ENCODE data around the gene WFDC8.

The WFDC8 gene

GRCh38 chr20:45547206-45547770, 31.8 kb downstream of the WFDC8 start, which contains the start of gene EPPIN:
Gene EPPIN (minus strand): TSS chr20:45547401. CDS start chr20:45547357, 44 bp downstream.
- DNase-seq = no peak

- DNase-seq = peak; percentile 67
Measured at GRCh38 chr20:45545754-45546453, 33.2 kb downstream of the WFDC8 start.

GRCh38 chr20:45545351-45545750, 33.7 kb downstream of the WFDC8 start:
- DNase-seq = no peak

- DNase-seq = no peak
Measured at GRCh38 chr20:45539382-45539781, 39.7 kb downstream of the WFDC8 start, which contains the start of gene WFDC6. Gene WFDC6 (minus strand): TSS chr20:45539482. CDS start chr20:45539407, 75 bp downstream.

- DNase-seq = peak; percentile 41
Measured at GRCh38 chr20:45538209-45538799, 40.8 kb downstream of the WFDC8 start.

GRCh38 chr20:45527294-45527693, 51.8 kb downstream of the WFDC8 start:
- DNase-seq = no peak

GRCh38 chr20:45523821-45524220, 55.3 kb downstream of the WFDC8 start:
- no peak for DNase-seq

- no peak for DNase-seq
Measured at GRCh38 chr20:45518282-45518681, 60.8 kb downstream of the WFDC8 start.

GRCh38 chr20:45515147-45515913, 63.8 kb downstream of the WFDC8 start, which contains the start of gene SPINT3:
Gene SPINT3 (minus strand): TSS chr20:45515622. CDS start chr20:45515608, 14 bp downstream.
- DNase-seq = no peak

- no peak for DNase-seq
Measured at GRCh38 chr20:45510242-45510862, 68.7 kb downstream of the WFDC8 start.

GRCh38 chr20:45509091-45509490, 70.0 kb downstream of the WFDC8 start:
- DNase-seq = peak; percentile 45

GRCh38 chr20:45508068-45508886, 70.8 kb downstream of the WFDC8 start:
- no peak for DNase-seq

- no peak for DNase-seq
Measured at GRCh38 chr20:45507011-45507820, 71.9 kb downstream of the WFDC8 start.

- no peak for DNase-seq
Measured at GRCh38 chr20:45506398-45506797, 72.7 kb downstream of the WFDC8 start.

GRCh38 chr20:45503403-45503802, 75.7 kb downstream of the WFDC8 start:
- DNase-seq = no peak

- no peak for DNase-seq
Measured at GRCh38 chr20:45502561-45502960, 76.5 kb downstream of the WFDC8 start.
